IPS-NIHi7 (cell line): ENCODE results near the gene XRN2.
"Not testable (repeated sequence)": the region's sequence is repeated elsewhere in the genome, so short reads cannot be mapped to it uniquely, and the experiment has no call there.

ENCODE experiments used
- DNase-seq: peaks from one replicate; pipeline ENCODE4 v3.0.0; 2012; ENCODE audit warnings: mixed read lengths; ENCODE audit errors: extremely low spot score

The XRN2 gene

GRCh38 chr20:21387528-21387927, 84.4 kb downstream of the XRN2 start:
- DNase-seq: no peak

DNA sequence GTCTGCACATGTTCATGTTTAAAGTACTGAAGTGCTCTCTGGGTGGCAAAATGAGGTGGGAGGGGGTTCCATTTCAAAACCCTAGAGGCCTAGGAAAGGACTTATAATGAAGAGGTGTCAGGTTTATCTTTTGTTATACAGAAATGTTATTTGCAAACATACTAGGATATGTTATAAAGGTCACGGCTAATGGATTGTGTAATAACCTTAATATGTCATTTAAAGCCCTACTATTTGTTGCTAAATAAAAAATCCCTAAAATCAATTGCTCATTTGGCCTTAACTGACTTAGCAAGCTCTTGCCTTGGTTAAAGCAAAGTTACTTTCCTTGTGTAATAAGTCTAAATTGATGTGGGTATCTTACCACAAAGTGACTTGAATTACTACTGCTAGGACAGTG, 85.4 kb downstream of the XRN2 start:
- no peak for DNase-seq

DNA sequence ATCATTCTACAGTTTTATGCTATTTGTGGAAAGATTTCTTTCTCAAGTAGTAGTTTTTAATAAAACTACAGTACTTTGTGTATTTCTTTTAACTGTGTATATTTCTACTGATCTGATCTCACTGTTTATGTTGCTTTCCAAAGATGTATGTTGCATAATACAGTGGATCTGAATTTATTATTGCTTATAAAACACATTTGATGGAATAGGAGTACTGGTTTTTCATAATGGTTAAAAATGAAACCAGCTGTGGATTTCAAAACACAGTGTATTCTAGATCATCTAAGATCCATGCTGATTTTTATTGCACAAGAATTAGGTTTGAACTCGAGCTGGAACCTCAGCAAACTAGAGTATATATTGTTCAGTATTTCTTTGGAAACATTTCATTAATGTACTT, 86.2 kb downstream of the XRN2 start:
- DNase-seq: no peak

GRCh38 chr20:21390768-21391167, 87.6 kb downstream of the XRN2 start:
- no peak for DNase-seq

- DNase-seq: peak; percentile 56
Observed at GRCh38 chr20:21391185-21391971, 88.2 kb downstream of the XRN2 start.

DNA sequence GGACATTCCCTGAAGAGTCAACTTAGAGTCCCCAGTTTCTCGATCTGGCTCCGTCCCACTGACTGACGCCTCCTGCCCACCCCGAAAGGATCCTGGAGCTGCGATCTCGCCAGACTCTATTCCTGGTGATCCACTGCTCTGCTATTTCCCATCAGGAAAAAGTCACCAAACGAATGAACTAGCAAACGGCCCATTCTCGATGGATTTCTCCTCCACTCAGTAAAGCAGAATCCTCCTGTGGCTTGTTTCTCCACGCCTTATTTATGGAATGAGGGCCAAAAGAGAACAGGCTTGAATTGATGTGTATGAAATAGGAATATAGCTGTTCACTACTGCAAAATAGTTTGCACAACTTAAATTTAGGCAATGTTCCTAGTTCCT, 88.8 kb downstream of the XRN2 start:
- DNase-seq: peak; percentile 12

DNA sequence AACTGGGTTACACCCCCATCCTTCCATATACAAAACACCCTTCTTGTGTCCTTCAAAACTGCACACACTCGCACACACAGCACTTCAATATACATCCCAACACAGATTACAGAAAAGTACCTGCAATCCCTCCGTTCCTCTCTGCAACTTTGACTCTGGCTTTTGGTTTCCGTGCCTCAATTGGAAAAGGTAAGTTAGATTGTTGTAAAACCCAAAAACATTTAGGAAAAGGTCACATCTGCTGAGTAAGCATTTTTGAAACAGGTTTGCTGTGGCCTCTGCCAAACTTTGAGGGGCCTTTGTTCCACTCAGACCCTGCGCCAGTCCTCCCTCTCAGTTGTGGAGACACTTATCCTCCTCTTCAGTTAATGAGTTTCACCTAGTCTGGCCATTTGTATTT, 90.0 kb downstream of the XRN2 start:
- DNase-seq: no peak

DNA sequence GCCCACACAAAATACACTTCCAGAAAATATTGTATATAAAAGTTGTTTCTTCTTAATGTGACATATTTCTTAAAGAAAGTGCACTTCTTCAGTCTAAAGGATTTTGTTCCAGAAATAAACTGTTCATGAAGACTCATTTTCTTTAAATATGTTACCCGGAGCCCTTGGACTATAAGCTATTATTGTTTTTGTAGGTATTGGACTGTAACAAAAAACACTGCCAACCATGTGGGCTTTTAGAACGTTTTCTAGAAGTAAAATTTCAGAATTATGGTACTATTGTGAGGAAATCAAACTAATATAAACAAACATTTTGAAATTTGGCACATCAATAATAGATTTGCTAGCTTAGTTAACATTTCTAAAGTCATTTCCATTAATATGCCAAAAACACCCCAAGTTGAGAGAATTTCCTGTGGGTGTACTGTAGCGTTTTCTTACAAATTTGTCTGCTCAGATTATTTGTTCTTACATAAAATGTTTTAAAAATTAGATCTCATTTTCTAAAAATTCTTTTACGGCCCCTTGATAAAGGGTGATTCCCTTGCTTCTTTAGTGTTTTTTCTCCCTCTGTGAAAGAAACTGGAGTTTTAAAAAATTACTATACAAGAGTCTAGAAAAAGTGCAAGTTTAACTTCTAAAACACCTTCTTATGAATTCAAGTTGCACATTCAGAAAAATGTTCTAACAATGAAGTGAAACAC, 90.8 kb downstream of the XRN2 start:
- DNase-seq: no peak

DNA sequence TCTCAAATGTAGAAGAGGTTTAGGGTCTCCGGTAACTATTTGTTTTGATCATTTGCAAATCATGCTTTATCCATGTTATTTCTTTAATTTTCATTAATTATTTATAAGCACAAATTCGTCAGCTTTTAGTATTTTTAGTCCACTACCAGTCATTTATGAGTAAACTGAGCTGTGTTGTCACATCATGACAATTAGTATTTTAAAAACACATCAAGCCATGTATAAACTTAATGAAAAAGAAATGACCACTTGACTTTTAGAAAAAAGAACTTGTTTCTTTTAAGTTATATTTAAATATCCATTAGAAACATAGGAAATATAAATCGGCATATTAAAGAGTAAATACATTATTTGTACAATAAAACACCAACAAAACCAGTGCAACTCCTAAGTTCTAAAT, 91.4 kb downstream of the XRN2 start:
- DNase-seq: no peak

DNA sequence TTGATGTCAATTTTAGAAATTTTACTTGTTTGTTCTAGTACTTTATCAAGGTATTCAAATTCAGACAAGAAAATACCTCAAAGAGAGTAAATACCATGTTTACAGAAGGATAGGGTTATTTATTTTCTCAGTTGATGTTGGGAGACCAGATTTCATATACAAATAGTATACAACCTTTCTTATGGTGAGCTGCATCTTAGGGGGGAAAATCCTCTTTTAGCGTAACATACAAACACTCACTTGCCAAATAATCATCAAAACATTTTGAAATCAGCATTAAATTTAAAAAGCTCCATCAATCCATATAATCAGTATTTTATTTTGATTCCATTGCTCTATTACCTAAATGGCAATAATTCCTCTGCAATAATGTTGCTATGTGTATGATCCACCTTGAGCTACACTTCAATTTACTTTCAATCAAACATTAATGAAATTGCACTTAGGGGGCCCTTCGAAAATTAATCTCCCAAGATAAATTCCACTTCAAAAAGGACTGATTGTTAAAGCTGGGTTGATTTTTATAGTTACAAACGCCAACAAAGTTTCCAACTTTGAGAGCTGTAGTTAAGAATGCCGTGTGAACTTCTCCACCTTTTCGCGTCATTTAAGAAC, 92.0 kb downstream of the XRN2 start:
- DNase-seq: no peak

GRCh38 chr20:21395666-21396598, 92.8 kb downstream of the XRN2 start:
- DNase-seq: peak; percentile 27

- DNase-seq: peak; percentile 12
Observed at GRCh38 chr20:21396599-21397340, 93.6 kb downstream of the XRN2 start.

DNA sequence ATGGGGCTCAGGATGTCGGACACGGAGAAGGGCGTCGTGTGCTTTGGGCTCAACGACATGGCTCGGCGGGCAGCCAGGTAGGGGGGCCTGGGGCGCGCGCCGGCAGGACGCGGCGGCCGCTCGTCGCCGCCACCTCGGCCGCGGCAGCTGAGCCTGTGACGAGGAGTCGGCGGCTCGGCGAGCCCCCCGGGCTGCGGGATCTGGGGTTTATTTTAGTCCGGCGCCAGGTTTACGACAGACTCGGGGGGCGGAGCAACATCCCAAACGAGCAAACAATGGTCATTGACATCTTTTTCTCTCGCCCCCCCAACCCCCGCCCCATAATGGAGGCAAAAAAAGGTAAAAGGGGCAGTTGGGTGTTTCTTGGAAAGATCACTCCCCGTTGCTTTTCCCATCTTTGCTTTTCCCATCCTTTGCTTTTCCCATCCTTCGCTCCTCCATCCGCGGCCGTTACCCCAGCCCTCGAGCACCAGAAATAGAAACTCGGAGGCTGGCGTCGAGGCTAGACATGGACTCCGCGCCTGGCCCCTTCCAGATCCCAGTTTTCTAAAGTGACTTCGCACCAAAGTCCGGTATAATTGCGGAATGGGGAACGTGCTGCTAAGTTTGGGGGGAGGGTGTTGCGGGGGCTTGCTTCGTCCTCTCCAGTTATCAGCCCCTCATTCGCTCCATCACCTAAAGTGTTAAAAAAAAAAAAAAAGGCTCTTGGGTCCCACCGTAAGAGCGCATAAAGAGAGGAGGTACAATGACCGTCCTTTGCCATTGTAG, 94.4 kb downstream of the XRN2 start, which contains the start of gene NKX2-4:
TSS of gene NKX2-4 (minus strand) at position 186 of the 768 bp plus-strand sequence. CDS start at position 59, 127 bp downstream.
- DNase-seq: peak; percentile 32

DNA sequence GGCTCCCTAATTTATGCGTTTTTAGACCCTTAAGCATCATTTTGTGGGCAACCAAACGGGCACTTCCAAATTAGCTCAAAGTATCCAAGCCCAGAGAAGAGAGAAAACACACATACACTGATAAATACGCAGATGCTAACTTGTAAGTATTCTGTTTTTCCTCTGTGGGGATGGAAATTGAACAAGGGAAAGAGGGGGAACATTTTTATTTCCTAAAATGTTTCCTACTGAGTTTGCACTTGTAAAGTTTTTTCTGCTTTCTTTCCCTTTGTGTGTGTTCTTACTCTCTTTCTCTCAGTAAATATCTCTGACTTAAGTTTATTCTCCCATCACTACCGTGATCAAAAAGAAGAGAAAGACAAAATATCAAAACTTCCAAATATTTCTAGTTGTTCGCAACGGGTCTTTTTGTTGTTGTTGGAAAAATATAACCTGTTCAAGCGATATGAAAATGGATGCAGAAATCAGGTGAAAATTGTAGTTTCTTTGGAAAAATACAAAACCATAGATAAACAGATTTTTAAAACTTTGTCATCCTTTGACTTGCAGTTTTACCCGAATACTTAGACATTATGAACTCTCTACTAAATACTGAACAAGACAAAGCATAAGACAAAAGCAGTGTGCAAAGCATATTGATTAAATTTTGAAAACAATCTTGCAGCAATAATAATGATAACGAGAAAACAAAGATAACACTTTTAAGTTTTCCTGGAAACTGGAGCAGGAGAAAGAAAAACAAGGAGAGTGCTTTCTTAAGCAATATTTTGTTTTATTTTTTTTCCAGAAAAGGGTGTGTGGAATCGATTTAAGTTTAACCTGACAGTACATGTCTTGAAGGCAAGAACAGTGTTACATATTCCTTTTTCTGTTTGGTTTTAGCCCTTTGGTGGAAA, 95.2 kb downstream of the XRN2 start:
- DNase-seq: no peak

- DNase-seq: no peak
Observed at GRCh38 chr20:21399005-21399475, 95.9 kb downstream of the XRN2 start.

- DNase-seq: no peak
Observed at GRCh38 chr20:21411725-21412124, 108.6 kb downstream of the XRN2 start.

GRCh38 chr20:21413996-21414395, 110.9 kb downstream of the XRN2 start:
- DNase-seq: not testable (repeated sequence)

GRCh38 chr20:21419147-21419546, 116.0 kb downstream of the XRN2 start:
- DNase-seq: not testable (repeated sequence)
